ENCODE measurements around the gene CLEC12A. TPM values are rescaled to one million over a fixed set of nuclear protein-coding genes. Genes with fewer than 3 reads are reported as not detected.

CLEC12A gene
- total RNA-seq = not detected in 2 replicates

GRCh38 chr12:9971181-9971580, at the start of gene CLEC12A:
CLEC12A (plus strand) TSS chr12:9971409; CDS start chr12:9971597, 188 bp downstream.

DNA sequence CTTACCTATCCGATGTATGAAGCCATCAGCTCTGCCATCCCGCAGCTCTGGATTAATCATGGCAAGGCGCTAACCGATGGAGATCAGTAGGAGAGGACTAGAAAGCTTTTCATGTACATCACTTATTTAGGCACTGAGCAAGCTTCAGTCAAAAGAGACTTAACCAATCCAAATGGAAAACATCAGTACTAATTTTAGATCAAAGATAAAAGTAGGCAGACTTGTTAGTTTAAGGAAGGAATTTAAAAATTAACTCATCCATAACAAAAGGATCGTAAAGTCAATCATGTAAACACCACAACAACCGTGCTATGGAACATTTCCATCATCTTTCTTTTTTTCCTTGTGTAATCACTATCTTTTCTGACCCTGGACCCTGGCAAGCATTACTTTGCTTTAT, 38.9 kb upstream of the CLEC12A start, which contains the start of gene CLEC2A:
Gene CLEC2A (minus strand): TSS at position 101 of the 400 bp plus-strand sequence. CDS start 41 bp downstream, at position 60.

GRCh38 chr12:9999016-9999415, 27.8 kb downstream of the CLEC12A start, which contains the start of gene CLEC1B:
CLEC1B (minus strand) TSS chr12:9999121; CDS start chr12:9999100, 21 bp downstream.

DNA sequence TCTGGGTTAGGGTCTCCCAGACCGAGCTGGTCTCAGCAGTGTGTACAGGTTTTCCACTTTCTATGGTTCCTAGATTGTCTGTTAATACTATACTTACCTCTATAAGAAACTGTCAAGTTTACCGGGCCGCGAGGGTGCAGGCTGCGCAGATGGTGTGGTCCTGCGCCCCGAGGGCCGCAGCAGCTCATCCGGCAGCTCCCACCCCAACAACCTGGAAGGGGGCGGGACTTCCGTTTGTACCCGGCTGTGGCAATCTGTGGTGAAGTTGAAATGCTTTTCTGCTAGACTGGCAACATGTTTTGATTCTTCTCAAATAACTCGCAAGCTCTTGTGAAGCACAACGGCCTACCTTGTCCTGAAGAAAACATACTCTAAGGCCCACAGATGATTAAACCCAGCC, 59.2 kb downstream of the CLEC12A start, which contains the start of gene CLEC9A:
Gene CLEC9A (plus strand): TSS at position 237 of the 400 bp plus-strand sequence. CDS start 22,006 bp downstream, outside the sequence.

Other genes with a start within 250 kb of the CLEC12A start
- not detected in 2 replicates for gene CLECL1, start 238.3 kb upstream of the CLEC12A start, total RNA-seq
- not detected in 2 replicates for gene CD69, start 210.5 kb upstream of the CLEC12A start, total RNA-seq
- gene KLRF1, start 143.9 kb upstream of the CLEC12A start, total RNA-seq = 0.13 and 0.32 TPM in 2 replicates
- gene CLEC2B, start 102.1 kb upstream of the CLEC12A start, total RNA-seq = 0.78 and 2.4 TPM in 2 replicates
- not detected in 2 replicates for gene KLRF2, start 89.9 kb upstream of the CLEC12A start, total RNA-seq
- gene CLEC2A, start 39.0 kb upstream of the CLEC12A start, total RNA-seq = not detected in 2 replicates
- gene CLEC1B, start 27.7 kb downstream of the CLEC12A start, total RNA-seq = not detected in 2 replicates
- not detected in 2 replicates for gene CLEC12B, start 39.2 kb downstream of the CLEC12A start, total RNA-seq
- not detected in 2 replicates for gene CLEC9A, start 59.3 kb downstream of the CLEC12A start, total RNA-seq
- gene CLEC1A, start 127.6 kb downstream of the CLEC12A start, total RNA-seq = under 0.01 TPM in 1 of 2 replicates, not detected in the other
- gene CLEC7A, start 158.8 kb downstream of the CLEC12A start, total RNA-seq = not detected in 2 replicates
- not detected in 2 replicates for gene OLR1, start 200.7 kb downstream of the CLEC12A start, total RNA-seq
- gene TMEM52B, start 207.6 kb downstream of the CLEC12A start, total RNA-seq = not detected in 2 replicates
- gene GABARAPL1, start 241.5 kb downstream of the CLEC12A start, total RNA-seq = 46.3 and 49.6 TPM in 2 replicates